Muscle of back (tissue), 11 donors: ENCODE data around the gene METTL18. TPM values are rescaled to one million over a fixed set of nuclear protein-coding genes. Genes with fewer than 3 reads are reported as not detected.
A peak's percentile ranks its signal among the peaks of the same experiment; 100 is the strongest.

Experiments used
- DNase-seq, 3 donors: peaks; one replicate each; pipeline versions ENCODE4 v3.0.0 to v3.0.0-alpha.2; 2013
- polyA plus RNA-seq, 10 donors: library from polyadenylated mRNA; unstranded; fragments of 120-200 nt; gene quantifications; one replicate each; pipeline ENCODE4 v1.2.1, GENCODE V29; 2013; ENCODE audit not compliant: insufficient read length in 10 of 10

The METTL18 gene
- polyA plus RNA-seq, 10 donors: 6.3 to 9.5 (median 8.3) TPM

DNA sequence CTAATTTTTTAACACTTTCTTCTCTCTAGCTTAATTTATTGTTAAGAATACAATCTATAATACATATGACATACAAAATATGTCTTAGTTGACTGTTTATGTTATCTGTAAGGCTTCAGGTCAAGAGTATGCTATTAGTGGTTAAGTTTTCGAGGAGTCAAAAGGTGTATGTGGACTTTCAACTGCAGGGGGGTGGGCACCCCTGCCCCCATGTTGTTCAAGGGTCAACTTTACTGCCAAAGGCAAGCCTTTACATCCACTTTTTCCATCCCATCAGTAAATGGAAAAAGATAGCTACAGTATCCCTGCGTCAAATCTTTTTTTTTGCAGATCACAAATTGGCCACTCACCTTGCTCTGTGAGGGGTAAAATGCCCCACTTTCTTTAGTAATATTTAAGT lies 6.3 kb downstream of the METTL18 start:
- DNase-seq: no peak

DNA sequence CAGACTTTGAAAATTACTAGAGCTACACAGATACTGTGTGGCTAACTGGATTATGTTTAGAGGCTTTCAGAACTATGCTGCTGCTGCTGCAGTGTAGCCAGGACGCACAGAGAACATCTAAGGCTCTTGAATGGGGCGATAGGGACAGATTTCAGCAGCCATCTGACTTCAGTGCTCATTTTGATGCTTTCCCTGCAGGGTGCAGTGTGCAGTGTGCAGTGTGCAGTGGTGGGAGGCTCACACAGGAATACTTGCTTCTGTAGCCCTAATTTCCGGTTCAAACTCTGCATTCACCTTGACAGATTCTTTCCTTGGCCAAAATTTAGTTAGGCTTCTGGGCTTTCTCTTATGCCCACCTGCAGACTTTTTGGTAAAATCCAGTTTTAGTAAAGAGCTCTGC lies 7.7 kb downstream of the METTL18 start:
- no peak for DNase-seq

DNA sequence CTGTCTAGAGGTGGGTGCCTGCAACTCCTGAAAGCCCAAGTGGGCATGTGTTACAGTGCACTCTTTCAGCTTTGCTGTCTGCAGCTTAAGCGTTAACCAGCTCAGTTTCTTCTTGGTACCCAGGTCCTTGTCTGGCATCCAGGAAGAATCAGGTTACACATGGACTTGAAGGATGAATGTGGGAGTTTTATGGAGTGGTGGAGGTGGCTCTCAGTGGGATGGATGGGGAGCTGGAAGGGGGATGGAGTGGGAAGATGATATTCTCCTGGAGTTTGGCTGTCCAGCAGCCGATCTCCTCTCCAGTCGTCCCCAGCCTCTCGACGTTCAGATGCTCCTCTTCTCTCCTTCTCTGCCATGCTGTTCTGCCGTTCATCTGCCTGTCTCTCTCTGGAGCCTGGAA lies 9.4 kb downstream of the METTL18 start:
- DNase-seq: no peak

- DNase-seq: no peak
Measured at GRCh38 chr1:169784102-169784501, 10.6 kb downstream of the METTL18 start.

GRCh38 chr1:169782596-169782995 lies 12.1 kb downstream of the METTL18 start:
- no peak for DNase-seq

DNA sequence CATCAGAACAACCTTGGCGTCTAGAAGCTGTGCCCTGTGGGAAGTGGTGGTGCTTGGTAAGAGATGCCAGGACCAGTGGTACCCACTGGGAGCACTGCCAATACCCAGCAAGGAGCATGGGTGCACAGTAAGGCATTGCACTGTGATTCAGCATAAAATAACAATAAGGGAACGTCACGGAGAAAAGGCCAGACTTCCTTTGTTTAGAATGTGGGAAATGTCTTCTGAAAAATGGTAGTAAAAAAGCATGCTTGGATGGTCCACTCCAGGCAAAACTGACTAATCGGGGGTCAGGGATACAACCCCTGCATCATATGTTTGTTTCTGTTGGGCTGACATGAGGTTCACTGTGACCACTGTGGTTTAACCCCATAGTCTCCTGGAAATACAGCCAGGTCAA lies 14.7 kb downstream of the METTL18 start:
- no peak for DNase-seq

DNA sequence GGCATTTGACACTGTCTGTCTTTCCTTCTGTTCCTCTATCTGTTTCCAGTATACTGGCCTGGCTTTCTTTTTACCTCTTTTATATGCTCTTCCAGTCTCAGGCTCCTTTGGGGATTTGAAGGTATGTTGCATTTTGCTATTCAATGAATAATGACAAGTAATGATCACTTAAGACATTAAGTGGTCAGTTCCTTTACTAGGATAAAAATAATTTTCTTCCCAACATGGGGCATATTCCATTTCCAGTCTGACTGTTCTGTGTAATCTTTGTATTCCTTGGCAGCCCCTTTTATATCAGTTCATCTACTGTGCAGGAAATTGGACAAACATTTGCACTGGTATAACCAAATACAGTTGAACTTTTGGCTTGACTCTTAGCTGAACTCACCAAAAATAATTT lies 15.6 kb downstream of the METTL18 start:
- DNase-seq: no peak

- no peak for DNase-seq
Measured at GRCh38 chr1:169776440-169776839, 18.3 kb downstream of the METTL18 start.

GRCh38 chr1:169768161-169768560 lies 26.5 kb downstream of the METTL18 start:
- DNase-seq: no peak

DNA sequence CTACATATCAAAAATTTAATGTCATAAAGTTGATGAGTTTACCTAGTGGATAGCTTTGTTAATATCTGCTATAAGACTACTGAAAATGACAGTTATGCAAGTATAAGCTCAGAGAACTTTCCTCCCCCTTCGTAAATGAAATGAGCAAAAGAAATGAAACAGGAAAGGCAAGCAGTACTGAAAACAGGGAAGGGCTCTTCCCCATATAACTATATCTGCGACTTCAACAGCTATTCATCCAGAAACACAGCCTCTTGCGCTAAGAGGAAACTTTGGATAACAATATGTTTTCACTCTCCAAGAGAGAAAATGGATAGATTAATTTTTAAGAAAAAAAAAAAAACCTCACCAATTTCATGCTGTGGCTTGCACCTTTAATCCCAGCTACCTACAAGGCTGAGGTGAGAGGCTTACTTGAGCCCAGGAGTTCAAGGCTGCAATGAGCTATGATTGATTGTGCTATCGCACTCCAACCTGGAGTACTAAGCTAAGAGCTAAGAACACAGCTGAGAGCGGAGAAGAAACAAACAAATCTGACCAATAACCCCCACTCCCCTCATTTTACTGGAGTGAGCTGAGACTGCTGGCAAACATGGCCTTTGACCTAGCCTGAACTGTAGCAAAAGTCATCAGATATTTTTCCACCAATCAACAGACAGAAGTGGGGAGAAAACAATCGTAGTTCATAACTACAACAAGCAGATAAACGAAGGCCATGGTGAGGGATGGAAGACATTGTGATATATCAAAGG lies 29.0 kb downstream of the METTL18 start:
- no peak for DNase-seq

DNA sequence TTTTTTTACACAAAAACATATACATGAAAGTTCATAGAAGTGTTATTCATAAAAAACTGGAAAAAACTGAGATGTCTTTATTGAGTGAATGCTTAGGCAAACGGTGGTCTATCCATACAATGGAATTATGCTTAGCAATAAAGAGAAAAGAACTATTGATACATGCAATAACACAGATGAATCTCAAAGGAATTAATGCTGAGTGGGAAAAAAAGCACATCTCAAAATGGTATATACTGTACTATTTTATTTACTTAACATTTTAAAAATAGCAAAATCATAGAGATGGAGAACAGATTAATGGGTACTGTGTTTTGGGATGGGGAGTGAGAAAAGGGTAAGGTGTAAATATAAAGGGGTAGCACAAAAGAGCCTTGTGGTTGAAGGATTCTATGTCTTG lies 29.8 kb downstream of the METTL18 start:
- no peak for DNase-seq

- no peak for DNase-seq
Measured at GRCh38 chr1:169762699-169763098, 32.0 kb downstream of the METTL18 start.

GRCh38 chr1:169759038-169759437 lies 35.7 kb downstream of the METTL18 start:
- no peak for DNase-seq

- no peak for DNase-seq
Measured at GRCh38 chr1:169753549-169753948, 41.2 kb downstream of the METTL18 start.

GRCh38 chr1:169750041-169750440 lies 44.7 kb downstream of the METTL18 start:
- no peak for DNase-seq

- DNase-seq: no peak
Measured at GRCh38 chr1:169746550-169746949, 48.2 kb downstream of the METTL18 start.

GRCh38 chr1:169745015-169745861 lies 49.5 kb downstream of the METTL18 start:
- peak in 1 of 3 donors; percentile 1 for DNase-seq

Other genes with a start within 250 kb of the METTL18 start
- 1 to 10 TPM in 1 of 10 donors, under 1 TPM in 9; 0.03 to 1.3 (median 0.23) TPM for gene F5, start 208.4 kb downstream of the METTL18 start, polyA plus RNA-seq
- gene SELP, start 164.8 kb downstream of the METTL18 start, polyA plus RNA-seq: 1 to 10 TPM in 7 of 10 donors, under 1 TPM in 3; 0.18 to 2.7 (median 1.1) TPM
- 10 to 100 TPM in 1 of 10 donors, 1 to 10 TPM in 9; 1.0 to 17.6 (median 3.2) TPM for gene SELL, start 83.3 kb downstream of the METTL18 start, polyA plus RNA-seq
- 10 to 100 TPM in 1 of 10 donors, 1 to 10 TPM in 7, under 1 TPM in 2; 0.61 to 17.4 (median 2.2) TPM for gene SELE, start 60.8 kb downstream of the METTL18 start, polyA plus RNA-seq
- gene SCYL3, start 99.0 kb upstream of the METTL18 start, polyA plus RNA-seq: 10 to 100 TPM in 4 of 10 donors, 1 to 10 TPM in 6; 7.3 to 11.4 (median 9.3) TPM